Heart left ventricle (tissue), 16 donors: Measurements from ENCODE around the gene LRRC23. TPM values are rescaled to one million over a fixed set of nuclear protein-coding genes. Genes with fewer than 3 reads are reported as not detected.

Experiments used
- ATAC-seq, 4 donors: fragments of 200-7000 bp; cut with Tn5 transposase; one replicate each; pipeline ENCODE4 v1.9.1; 2020 to 2022; ENCODE audit warnings: moderate library complexity in 4 of 4, mild to moderate bottlenecking in 3 of 4, moderate number of reproducible peaks in 1 of 4
- DNase-seq, 5 donors: peaks; one replicate each; pipeline ENCODE4 v3.0.0-alpha.2; 2020
- H3K27ac ChIP-seq, 12 donors: fragments of 200-600 bp; sonication (generic) in 4 of 12; one replicate each; pipeline versions ENCODE4 v1.5.0 to v1.8.0; 2016 to 2022; ENCODE audit warnings: mild to moderate bottlenecking in 2 of 12
- H3K27me3 ChIP-seq, 9 donors: fragments of 200-600 bp; sonication (generic) in 2 of 9; one replicate each; pipeline versions ENCODE4 v1.5.1 to v1.8.0; 2016 to 2022; ENCODE audit warnings: mild to moderate bottlenecking in 3 of 9
- H3K36me3 ChIP-seq, 9 donors: fragments of 200-600 bp; sonication (generic) in 2 of 9; one replicate each; pipeline versions ENCODE4 v1.5.0 to v1.8.0; 2018 to 2022; ENCODE audit warnings: mild to moderate bottlenecking in 2 of 9
- H3K4me1 ChIP-seq, 12 donors: fragments of 200-600 bp; sonication (generic) in 4 of 12; one replicate each; pipeline versions ENCODE4 v1.5.0 to v1.8.0; 2016 to 2022; ENCODE audit warnings: mild to moderate bottlenecking in 3 of 12
- H3K4me3 ChIP-seq, 12 donors: fragments of 200-600 bp; sonication (generic) in 4 of 12; one replicate each; pipeline versions ENCODE4 v1.5.0 to v1.8.0; 2017 to 2022; ENCODE audit warnings: mild to moderate bottlenecking in 9 of 12, moderate library complexity in 4 of 12
- H3K9me3 ChIP-seq, 12 donors: fragments of 200-600 bp; sonication (generic) in 4 of 12; one replicate each; pipeline versions ENCODE4 v1.5.0 to v1.8.0; 2016 to 2022; ENCODE audit warnings: mild to moderate bottlenecking in 1 of 12
- POLR2A ChIP-seq, 2 donors: fragments of 450-650 bp; IDR thresholded peaks; one replicate each; pipeline ENCODE4 v1.6.1; 2017; ENCODE audit warnings: antibody characterized with exemption in 2 of 2, mild to moderate bottlenecking in 2 of 2, moderate library complexity in 2 of 2
- WGBS, 4 donors: extraction: QIAGEN DNeasy Blood & Tissue Kit in 2 of 4; methylation state at CpG; one replicate each; pipeline versions ENCODE4 v1.1.5 to v1.1.7; 2013 to 2018; 5-methylcytosine and 5-hydroxymethylcytosine counted together
- intact Hi-C, 10 donors: fragments of 100-400 bp; cut with DNase I; formaldehyde crosslinking; loops; one replicate each; pipeline versions ENCODE4 v1.11.1 to v1.14.2; 2022
- polyA plus RNA-seq, 2 donors: library from polyadenylated mRNA; stranded (reverse); fragments of 200-250 nt; gene quantifications; one replicate each; pipeline ENCODE4 v1.2.3, GENCODE V29; 2013
- total RNA-seq, 9 donors: library from RNA; depleted of rRNA in 2 of 9; stranded (reverse); fragments of >200 nt in 2 of 9; fragmentation: NEBNext Ultra II Directional in 3 of 9; extraction: Animal tissue kit (Norgen Biotek cat#: 25700) in 3 of 9; gene quantifications; one replicate each; pipeline versions ENCODE4 v1.1.0 to v1.2.4, GENCODE V29; 2016 to 2023
- TF ChIP-seq, protein P1 (sequence below), 12 donors: fragments of 200-600 bp; sonication (generic) in 4 of 12; IDR thresholded peaks; one replicate each; pipeline versions ENCODE4 v1.5.0 to v1.8.0; 2018 to 2022; ENCODE audit warnings: antibody characterized with exemption in 12 of 12, mild to moderate bottlenecking in 5 of 12
- donor health status: ischemic (EF 13 %, LVEDD 7.1; RV severe dilation, severe dysfunction).
- donor health status: healthy with polysubstance abuse.
- donor health status: DM: no; HTN: yes; CAD: no.
- donor health status: DM: no; HTN: no; CAD: no.
- donor health status: ischemic (EF 25% LVEDD 6.9; RV normal size, moderate dysfunction).
- donor health status: ischemic (EF 25% LVEDD 5.7; RV mildly dilated, moderate dysfunction).
- donor health status: healthy.
- donor health status: DM: yes; HTN: yes; CAD: no.
- donor health status: ischemic (EF 35%, LVEDD 5.7; RV mildly dilated, moderate dysfunction).
- donor health status: nonischemic (EF 11% LVEDD 7.7; RV severe dilation, severe dysfunction).
- donor health status: DM: yes; HTN: yes; CAD: no.
- donor health status: PGD.
- donor health status: ischemic (EF 29% LVEDD 5.4; RV normal size, mild dysfunction).
- donor health status: nonischemic (EF 23%, LVEDD 6.1; RV moderate dilation, normal function).

Gene LRRC23
- total and polyA plus RNA-seq, 11 donors = 8.2 to 15.3 (median 11.3) TPM

DNA sequence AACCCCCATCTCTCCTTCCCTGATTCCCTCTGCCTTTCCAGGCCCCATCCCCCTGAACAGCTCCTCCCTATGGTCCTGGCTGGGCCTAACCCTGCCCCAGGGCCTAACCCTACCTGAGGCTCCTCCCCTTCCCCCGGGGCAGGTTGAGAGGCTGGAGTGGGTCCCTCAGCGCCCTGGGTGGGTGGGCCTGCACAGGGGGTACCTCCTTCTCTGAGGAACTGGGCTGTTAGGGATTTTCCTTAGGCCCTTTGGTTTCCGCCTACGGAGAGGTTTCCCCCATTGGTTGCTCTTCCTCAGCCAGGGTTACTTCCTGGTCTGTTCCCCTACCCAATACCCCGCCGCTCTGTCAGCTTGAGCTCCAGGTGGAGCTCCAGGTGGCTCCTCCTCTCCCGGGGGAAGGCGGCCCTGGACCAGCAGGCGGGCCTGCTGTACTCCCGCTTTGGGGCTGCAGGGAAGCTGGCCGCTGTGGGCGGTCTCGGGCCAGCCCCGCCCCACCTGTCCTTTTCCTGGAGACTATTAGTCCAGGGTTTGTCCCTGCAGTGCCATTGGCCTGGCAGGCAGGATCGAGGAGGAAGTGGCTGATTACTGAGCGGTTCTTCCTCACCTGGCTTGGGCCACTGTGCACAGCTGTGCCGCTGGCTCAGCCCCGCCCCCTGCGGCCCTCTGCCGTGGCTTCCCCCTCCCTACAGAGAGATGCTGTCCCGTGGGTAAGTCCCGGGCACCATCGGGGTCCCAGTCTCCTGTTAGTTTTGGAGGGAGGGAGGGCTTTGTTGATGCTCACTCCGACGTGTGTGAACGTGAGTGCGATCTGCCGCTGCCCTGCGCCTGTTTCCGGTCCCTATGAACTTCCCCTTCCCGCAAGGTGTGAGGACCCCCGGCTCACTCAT is 41.7 kb downstream of the LRRC23 start:
- DNase-seq = peak in 1 of 5 donors; percentile 79

DNA sequence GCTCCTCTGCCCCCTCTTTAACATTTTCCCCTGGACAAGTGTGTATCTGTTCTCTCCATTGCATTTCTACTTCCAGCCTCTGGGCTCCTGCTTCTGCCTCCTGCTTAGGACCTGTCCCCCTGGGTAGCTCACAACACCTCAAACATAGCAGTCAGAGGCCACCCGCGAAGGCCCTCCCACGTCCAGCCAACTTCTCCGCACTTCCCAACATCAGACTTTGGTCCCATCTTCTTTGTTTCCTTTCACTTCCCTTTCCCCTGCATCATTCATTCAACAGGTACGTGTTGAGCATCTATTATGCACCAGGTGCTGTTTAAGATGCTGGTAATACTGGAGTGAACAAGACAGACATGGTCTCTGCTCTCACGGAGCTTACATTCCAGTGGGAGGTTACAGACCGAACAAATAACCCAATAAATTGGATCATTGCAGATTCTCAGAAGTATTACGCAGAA is 42.3 kb downstream of the LRRC23 start:
- Histone ChIP-seq H3K9me3 (no peaks in the 10 kb centered on the region), H3K27ac (peak overlapping the region in 4 of 12 donors; percentile 7 to 99 (median 56)), H3K27me3 (no peaks in the 10 kb centered on the region), H3K36me3 (peaks cover 0 to 21% (median 13%) of the 10 kb centered on the region in 9 donors), H3K4me3 (peak overlapping the region in 7 of 12 donors; percentile 10 to 77 (median 26)), H3K4me1 (peaks cover 0 to 78% (median 27%) of the 10 kb centered on the region in 12 donors)
- no peak for TF ChIP-seq POLR2A (IDR thresholded peaks at IDR 0.05)
- TF ChIP-seq, protein P1, sequence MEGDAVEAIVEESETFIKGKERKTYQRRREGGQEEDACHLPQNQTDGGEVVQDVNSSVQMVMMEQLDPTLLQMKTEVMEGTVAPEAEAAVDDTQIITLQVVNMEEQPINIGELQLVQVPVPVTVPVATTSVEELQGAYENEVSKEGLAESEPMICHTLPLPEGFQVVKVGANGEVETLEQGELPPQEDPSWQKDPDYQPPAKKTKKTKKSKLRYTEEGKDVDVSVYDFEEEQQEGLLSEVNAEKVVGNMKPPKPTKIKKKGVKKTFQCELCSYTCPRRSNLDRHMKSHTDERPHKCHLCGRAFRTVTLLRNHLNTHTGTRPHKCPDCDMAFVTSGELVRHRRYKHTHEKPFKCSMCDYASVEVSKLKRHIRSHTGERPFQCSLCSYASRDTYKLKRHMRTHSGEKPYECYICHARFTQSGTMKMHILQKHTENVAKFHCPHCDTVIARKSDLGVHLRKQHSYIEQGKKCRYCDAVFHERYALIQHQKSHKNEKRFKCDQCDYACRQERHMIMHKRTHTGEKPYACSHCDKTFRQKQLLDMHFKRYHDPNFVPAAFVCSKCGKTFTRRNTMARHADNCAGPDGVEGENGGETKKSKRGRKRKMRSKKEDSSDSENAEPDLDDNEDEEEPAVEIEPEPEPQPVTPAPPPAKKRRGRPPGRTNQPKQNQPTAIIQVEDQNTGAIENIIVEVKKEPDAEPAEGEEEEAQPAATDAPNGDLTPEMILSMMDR (IDR thresholded peaks at IDR 0.05) = no peak
- WGBS, 4 donors = 77 to 79% (median 78%) methylated on average over 8 of the region's 8 CpGs
- intact Hi-C loops = loop anchor here in 7 of 10 donors (5.0 to 10.0 kb wide), 4 partner anchors 145 to 165 kb away; partner anchors contain the start of genes C1R (in 5 of the 7) and C1RL (in 1 of the 7)
- no peak for DNase-seq
- ATAC-seq = no peak

More for the DNA sequence above, 41.7 kb downstream of the LRRC23 start:
- Histone ChIP-seq H3K4me3 (peak overlapping the region in 9 of 12 donors; percentile 10 to 77 (median 26)), H3K9me3 (no peaks in the 10 kb centered on the region), H3K36me3 (peaks cover 0 to 28% (median 19%) of the 10 kb centered on the region in 9 donors), H3K4me1 (peaks cover 0 to 78% (median 30%) of the 10 kb centered on the region in 12 donors), H3K27me3 (no peaks in the 10 kb centered on the region), H3K27ac (peak overlapping the region in 9 of 12 donors; percentile 7 to 99 (median 24))
- TF ChIP-seq, protein P1 (IDR thresholded peaks at IDR 0.05) = no peak
- TF ChIP-seq POLR2A (IDR thresholded peaks at IDR 0.05) = no peak
- intact Hi-C loops = loop anchor here in 7 of 10 donors (5.0 to 10.0 kb wide), 4 partner anchors 146 to 166 kb away; partner anchors contain the start of genes C1R (in 5 of the 7) and C1RL (in 1 of the 7)
- ATAC-seq = peak in 1 of 4 donors; percentile 0
- WGBS, 4 donors = 34 to 57% (median 42%) methylated on average over 28 to 32 of the region's 32 CpGs

DNA sequence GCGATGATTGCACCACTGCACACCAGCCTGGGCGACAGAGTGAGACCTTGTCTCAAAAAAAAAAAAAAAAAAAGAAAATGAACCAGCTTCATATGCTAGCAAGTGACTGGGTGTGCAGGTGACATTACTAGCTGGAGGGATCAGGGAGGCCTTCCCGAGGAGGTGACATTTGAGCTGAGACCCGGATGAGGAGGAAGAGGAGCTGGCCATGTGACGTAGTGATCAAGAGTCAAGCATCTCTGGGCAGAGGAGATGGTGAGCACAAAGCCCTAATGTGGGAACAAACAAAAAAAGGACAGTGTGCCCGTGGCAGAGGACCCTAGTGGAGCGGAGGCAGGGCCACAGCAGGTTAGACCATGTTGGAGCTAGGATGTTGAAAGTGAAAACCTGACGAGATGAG is 43.0 kb downstream of the LRRC23 start:
- no peaks in the 10 kb centered on the region for H3K27me3 ChIP-seq
- no peaks in the 10 kb centered on the region for H3K9me3 ChIP-seq
- H3K36me3 ChIP-seq = peaks cover 0 to 21% (median 13%) of the 10 kb centered on the region in 9 donors
- TF ChIP-seq, protein P1 (IDR thresholded peaks at IDR 0.05) = no peak
- TF ChIP-seq POLR2A (IDR thresholded peaks at IDR 0.05) = no peak
- ATAC-seq (no peak), DNase-seq (no peak)
- intact Hi-C loops = loop anchor here in 7 of 10 donors (5.0 to 10.0 kb wide), 4 partner anchors 145 to 165 kb away; partner anchors contain the start of genes C1R (in 5 of the 7) and C1RL (in 1 of the 7)
- H3K27ac ChIP-seq = peak overlapping the region in 1 of 12 donors; percentile 96
- WGBS, 4 donors = 89 to 91% (median 89%) methylated on average over 8 of the region's 8 CpGs
- H3K4me1 ChIP-seq = peaks cover 0 to 75% (median 27%) of the 10 kb centered on the region in 12 donors
- H3K4me3 ChIP-seq = no peak overlapping the region
